Measurements from ENCODE around the gene LENG8. TPM values are rescaled to one million over a fixed set of nuclear protein-coding genes. Genes with fewer than 3 reads are reported as not detected.

LENG8 gene
- total and polyA plus RNA-seq, 2 of the 13 experiments (the other 11 are each of a cell fraction or from before 2014, with no cell fraction given) = 14.3 to 41.9 TPM

DNA sequence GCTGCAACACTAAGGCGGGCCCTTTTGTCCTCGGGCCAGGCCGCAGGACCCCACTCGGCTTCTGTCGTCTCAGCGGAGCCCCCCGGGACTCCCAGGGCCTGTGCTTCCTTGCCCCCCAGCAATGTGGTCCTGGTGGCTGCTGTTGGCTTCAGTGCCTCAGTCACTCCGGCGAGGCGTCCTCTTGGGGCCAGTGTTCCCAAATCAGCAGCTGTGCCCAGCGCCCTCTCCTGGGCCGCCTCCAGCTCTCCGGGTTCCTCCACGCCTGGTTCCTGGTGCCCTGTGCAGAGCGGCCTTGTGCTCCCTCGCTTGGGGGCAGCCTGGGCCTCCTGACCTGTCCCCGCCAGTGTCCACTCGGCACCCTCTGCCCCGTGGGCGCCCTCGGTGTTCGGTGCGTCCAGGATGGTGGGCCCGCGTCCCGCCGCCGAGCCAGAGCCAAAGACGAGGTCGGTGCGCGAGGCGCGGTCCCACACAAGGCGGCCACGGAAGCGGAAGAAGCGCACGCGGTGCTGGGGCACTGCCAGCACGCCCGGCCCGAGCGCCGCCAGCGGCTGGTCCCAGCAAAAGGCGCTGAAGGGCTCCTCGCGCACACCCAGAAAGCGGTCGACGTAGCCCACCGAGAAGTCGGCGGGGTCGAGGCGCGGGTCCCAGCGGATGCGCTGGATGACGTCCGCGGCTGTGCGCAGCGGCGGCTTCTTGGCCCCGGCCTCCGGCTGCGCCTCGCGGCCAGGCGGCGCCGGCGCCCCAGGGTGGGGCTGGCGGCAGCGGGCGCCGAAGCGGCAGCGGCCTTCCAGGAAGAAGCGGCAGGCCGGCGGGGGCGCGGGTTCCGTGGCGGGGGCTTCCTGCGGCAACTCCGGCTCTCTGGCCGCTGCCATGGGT lies 13.9 kb downstream of the LENG8 start (continued):
- TF ChIP-seq ZNF484 (CRISPR knock-in tag; IDR thresholded peaks at IDR 0.05; ENCODE audit: borderline replicate concordance, low read depth) (peak; percentile 33; the same call in 1 of the 2 replicates), ZNF3 (CRISPR knock-in tag; IDR thresholded peaks at IDR 0.05) (no peak), SALL1 (CRISPR knock-in tag; IDR thresholded peaks at IDR 0.05) (peak; percentile 54), ZNF263 (CRISPR knock-in tag; IDR thresholded peaks at IDR 0.05) (peak; percentile 58), ATM (IDR thresholded peaks at IDR 0.05; ENCODE audit: borderline replicate concordance) (no peak), ZNF747 (CRISPR knock-in tag; IDR thresholded peaks at IDR 0.05; ENCODE audit: borderline replicate concordance) (peak; percentile 79), AGO2 (optimal IDR thresholded peaks at IDR 0.05; ENCODE audit: low read depth, low read length) (peak; percentile 99), MTF2 (CRISPR knock-in tag; IDR thresholded peaks at IDR 0.05; ENCODE audit: borderline replicate concordance) (peak; percentile 80; the same call in 1 of the 2 replicates), ZNF460 (CRISPR knock-in tag; IDR thresholded peaks at IDR 0.05; ENCODE audit: borderline replicate concordance) (no peak), ZNF33B (CRISPR knock-in tag; IDR thresholded peaks at IDR 0.05) (no peak), DNMT3B (CRISPR knock-in tag; conservative IDR thresholded peaks at IDR 0.05) (0 out of 2 replicates have a peak, but pooled peaks have one; percentile 24), SRSF1 (optimal IDR thresholded peaks at IDR 0.05; ENCODE audit: low read depth, low read length) (peak; percentile 63), HNRNPL (IDR thresholded peaks at IDR 0.05; ENCODE audit: low read depth, low read length) (peak; percentile 87; the same call in 1 of the 2 replicates), ATF7-NPFF (CRISPR knock-in tag; IDR thresholded peaks at IDR 0.05; ENCODE audit: low read depth) (peak; percentile 92), ZNF724P (CRISPR knock-in tag; IDR thresholded peaks at IDR 0.05; ENCODE audit: borderline replicate concordance) (peak; percentile 91; the same call in 1 of the 2 replicates), ZBTB1 (CRISPR knock-in tag; IDR thresholded peaks at IDR 0.05; ENCODE audit: borderline replicate concordance) (no peak), ARID2 (CRISPR knock-in tag; IDR thresholded peaks at IDR 0.05; ENCODE audit: borderline replicate concordance) (peak; percentile 98), MAZ (IDR thresholded peaks at IDR 0.05; ENCODE audit: borderline replicate concordance, low read depth, low read length) (no peak), MAZ (CRISPR knock-in tag; IDR thresholded peaks at IDR 0.05; ENCODE audit: low read depth) (peak; percentile 87), ZNF251 (CRISPR knock-in tag; IDR thresholded peaks at IDR 0.05) (peak; percentile 84; the same call in 1 of the 2 replicates), ZNF264 (CRISPR knock-in tag; IDR thresholded peaks at IDR 0.05) (peak; percentile 76; the same call in 1 of the 2 replicates)
- TF ChIP-seq, protein P1, sequence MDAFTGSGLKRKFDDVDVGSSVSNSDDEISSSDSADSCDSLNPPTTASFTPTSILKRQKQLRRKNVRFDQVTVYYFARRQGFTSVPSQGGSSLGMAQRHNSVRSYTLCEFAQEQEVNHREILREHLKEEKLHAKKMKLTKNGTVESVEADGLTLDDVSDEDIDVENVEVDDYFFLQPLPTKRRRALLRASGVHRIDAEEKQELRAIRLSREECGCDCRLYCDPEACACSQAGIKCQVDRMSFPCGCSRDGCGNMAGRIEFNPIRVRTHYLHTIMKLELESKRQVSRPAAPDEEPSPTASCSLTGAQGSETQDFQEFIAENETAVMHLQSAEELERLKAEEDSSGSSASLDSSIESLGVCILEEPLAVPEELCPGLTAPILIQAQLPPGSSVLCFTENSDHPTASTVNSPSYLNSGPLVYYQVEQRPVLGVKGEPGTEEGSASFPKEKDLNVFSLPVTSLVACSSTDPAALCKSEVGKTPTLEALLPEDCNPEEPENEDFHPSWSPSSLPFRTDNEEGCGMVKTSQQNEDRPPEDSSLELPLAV (CRISPR knock-in tag; conservative IDR thresholded peaks at IDR 0.05; ENCODE audit: low read depth) = 0 out of 2 replicates have a peak, but pooled peaks have one; percentile 14
- TF ChIP-seq, protein P2, sequence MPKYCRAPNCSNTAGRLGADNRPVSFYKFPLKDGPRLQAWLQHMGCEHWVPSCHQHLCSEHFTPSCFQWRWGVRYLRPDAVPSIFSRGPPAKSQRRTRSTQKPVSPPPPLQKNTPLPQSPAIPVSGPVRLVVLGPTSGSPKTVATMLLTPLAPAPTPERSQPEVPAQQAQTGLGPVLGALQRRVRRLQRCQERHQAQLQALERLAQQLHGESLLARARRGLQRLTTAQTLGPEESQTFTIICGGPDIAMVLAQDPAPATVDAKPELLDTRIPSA (CRISPR knock-in tag; IDR thresholded peaks at IDR 0.05; ENCODE audit: borderline replicate concordance) = peak; percentile 28; the same call in 1 of the 2 replicates
- TF ChIP-seq, protein P3, sequence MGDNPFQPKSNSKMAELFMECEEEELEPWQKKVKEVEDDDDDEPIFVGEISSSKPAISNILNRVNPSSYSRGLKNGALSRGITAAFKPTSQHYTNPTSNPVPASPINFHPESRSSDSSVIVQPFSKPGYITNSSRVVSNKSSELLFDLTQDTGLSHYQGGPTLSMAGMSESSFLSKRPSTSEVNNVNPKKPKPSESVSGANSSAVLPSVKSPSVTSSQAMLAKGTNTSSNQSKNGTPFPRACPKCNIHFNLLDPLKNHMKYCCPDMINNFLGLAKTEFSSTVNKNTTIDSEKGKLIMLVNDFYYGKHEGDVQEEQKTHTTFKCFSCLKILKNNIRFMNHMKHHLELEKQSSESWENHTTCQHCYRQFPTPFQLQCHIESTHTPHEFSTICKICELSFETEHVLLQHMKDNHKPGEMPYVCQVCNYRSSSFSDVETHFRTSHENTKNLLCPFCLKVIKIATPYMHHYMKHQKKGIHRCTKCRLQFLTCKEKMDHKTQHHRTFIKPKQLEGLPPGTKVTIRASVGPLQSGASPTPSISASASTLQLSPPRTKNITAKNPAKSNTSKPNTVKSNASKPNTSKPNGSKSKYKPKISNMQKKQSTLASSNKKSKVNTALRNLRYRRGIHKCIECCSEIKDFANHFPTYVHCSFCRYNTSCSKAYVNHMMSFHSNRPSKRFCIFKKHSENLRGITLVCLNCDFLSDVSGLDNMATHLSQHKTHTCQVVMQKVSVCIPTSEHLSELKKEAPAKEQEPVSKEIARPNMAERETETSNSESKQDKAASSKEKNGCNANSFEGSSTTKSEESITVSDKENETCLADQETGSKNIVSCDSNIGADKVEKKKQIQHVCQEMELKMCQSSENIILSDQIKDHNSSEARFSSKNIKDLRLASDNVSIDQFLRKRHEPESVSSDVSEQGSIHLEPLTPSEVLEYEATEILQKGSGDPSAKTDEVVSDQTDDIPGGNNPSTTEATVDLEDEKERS (CRISPR knock-in tag; IDR thresholded peaks at IDR 0.05) = 0 out of 2 replicates have a peak, but pooled peaks have one; percentile 3

Measured in HepG2 (cell line).